B cell (primary cell): ENCODE data around the gene COMT. TPM values are rescaled to one million over a fixed set of nuclear protein-coding genes. Genes with fewer than 3 reads are reported as not detected.

ENCODE experiments used
- ATAC-seq: fragments of 200-7000 bp; cut with Tn5 transposase; one replicate; pipeline ENCODE4 v1.10.0; 2021; ENCODE audit warnings: low read depth, mild to moderate bottlenecking, moderate number of reproducible peaks, moderate library complexity
- CTCF ChIA-PET: fragments of 350-600 bp; sonication (Branson Sonifier 250); formaldehyde crosslinking; loops from one replicate; lab custom pipeline; 2021; ENCODE audit warnings: antibody characterized with exemption, inconsistent platforms; lab: Charles Lee
- POLR2A ChIA-PET: fragments of 350-600 bp; sonication (Branson Sonifier 250); formaldehyde crosslinking; loops from one replicate; lab custom pipeline; 2021; ENCODE audit warnings: antibody characterized with exemption; lab: Charles Lee
- DNase-seq: peaks from one replicate; pipeline ENCODE4 v3.0.0; 2013
- H2AFZ ChIP-seq: 2 replicates; pipeline ENCODE4 v1.6.1; 2012; ENCODE audit warnings: mild to moderate bottlenecking, low read depth, low read length; ENCODE audit not compliant: insufficient read depth, poor library complexity, severe bottlenecking
- H3K27ac ChIP-seq, 2 donors: 1 replicate in 1 of 2; 2 replicates in 1 of 2; pipeline ENCODE4 v1.5.1; 2012 to 2013; ENCODE audit warnings: low read length in 2 of 2, mild to moderate bottlenecking in 2 of 2, moderate library complexity in 1 of 2
- H3K27me3 ChIP-seq, 4 experiments: fragments of 200-600 bp in 1 of 4; sonication (generic) in 1 of 4; replicated peaks in 1 of 4; 1 replicate in 2 of 4; 2 replicates in 2 of 4; pipeline versions ENCODE4 v1.6.1 to v1.7.0; 2013 to 2016; ENCODE audit warnings: low read length in 3 of 4, mild to moderate bottlenecking in 2 of 4, mixed read lengths in 1 of 4, moderate library complexity in 1 of 4; ENCODE audit not compliant: insufficient read depth in 4 of 4, control insufficient read depth in 3 of 4; ENCODE audit errors: control extremely low read depth in 1 of 4
- H3K36me3 ChIP-seq, 2 experiments: replicated peaks in 1 of 2; 1 replicate in 1 of 2; 2 replicates in 1 of 2; pipeline versions ENCODE4 v1.6.1 to v1.7.1; 2013; ENCODE audit warnings: low read length in 1 of 2; ENCODE audit not compliant: insufficient read depth in 2 of 2, control insufficient read depth in 1 of 2; ENCODE audit errors: control extremely low read depth in 1 of 2, extremely low read depth in 1 of 2
- H3K4me1 ChIP-seq, 2 donors: fragments of 200-600 bp in 1 of 2; sonication (generic) in 1 of 2; 1 replicate in 1 of 2; 2 replicates in 1 of 2; pipeline versions ENCODE4 v1.5.1 to v1.6.1; 2013 to 2017; ENCODE audit warnings: low read length in 2 of 2; ENCODE audit not compliant: control insufficient read depth in 2 of 2, insufficient read depth in 2 of 2
- H3K4me2 ChIP-seq: replicated peaks from 2 replicates; pipeline ENCODE3; 2012; ENCODE audit warnings: mild to moderate bottlenecking, low read depth, low read length; ENCODE audit not compliant: poor library complexity, severe bottlenecking
- H3K4me3 ChIP-seq, 5 experiments: fragments of 200-600 bp in 1 of 5; sonication (generic) in 1 of 5; 1 replicate in 3 of 5; 2 replicates in 2 of 5; pipeline versions ENCODE4 v1.5.1 to v1.7.0; 2011 to 2016; ENCODE audit warnings: low read length in 4 of 5, mild to moderate bottlenecking in 4 of 5, low read depth in 2 of 5, control low read depth in 1 of 5, moderate library complexity in 1 of 5; ENCODE audit not compliant: insufficient read depth in 1 of 5; ENCODE audit errors: control extremely low read depth in 1 of 5, extremely low read depth in 1 of 5
- H3K79me2 ChIP-seq: fragments of 200-600 bp; sonication (generic); one replicate; pipeline ENCODE4 v1.6.0; 2016; ENCODE audit warnings: low read length; ENCODE audit not compliant: control insufficient read depth, insufficient read depth
- H3K9ac ChIP-seq: fragments of 200-600 bp; sonication (generic); 2 replicates; pipeline ENCODE4 v1.6.1; 2017; ENCODE audit warnings: mild to moderate bottlenecking, low read length, moderate library complexity
- H3K9me3 ChIP-seq, 3 donors: one replicate each; pipeline versions ENCODE4 v1.6.1 to v1.7.1; 2013; ENCODE audit warnings: low read length in 2 of 3; ENCODE audit not compliant: control insufficient read depth in 2 of 3, insufficient read depth in 1 of 3; ENCODE audit errors: control extremely low read depth in 1 of 3
- H4K20me1 ChIP-seq: 2 replicates; pipeline ENCODE4 v1.6.0; 2012; ENCODE audit warnings: mild to moderate bottlenecking, low read length; ENCODE audit not compliant: insufficient read depth, control insufficient read depth, poor library complexity, severe bottlenecking
- H3K27ac Mint-ChIP-seq: one replicate; pipeline ENCODE4 v1.8.0; 2021; ENCODE audit warnings: mixed read lengths
- H3K27me3 Mint-ChIP-seq: one replicate; pipeline ENCODE4 v1.8.0; 2021; ENCODE audit warnings: mixed read lengths
- H3K4me1 Mint-ChIP-seq: one replicate; pipeline ENCODE4 v1.8.0; 2021; ENCODE audit warnings: mixed read lengths
- H3K4me3 Mint-ChIP-seq: one replicate; pipeline ENCODE4 v1.8.0; 2021; ENCODE audit warnings: mixed read lengths
- H3K9me3 Mint-ChIP-seq: one replicate; pipeline ENCODE4 v1.8.0; 2022; ENCODE audit warnings: mixed read lengths; ENCODE audit not compliant: insufficient read depth
- CTCF ChIP-seq: fragments of 200-600 bp; IDR thresholded peaks from one replicate; pipeline ENCODE4 v1.8.0; 2022; ENCODE audit warnings: antibody characterized with exemption, mild to moderate bottlenecking
- EZH2 ChIP-seq: IDR thresholded peaks from 2 replicates; pipeline ENCODE4 v1.6.1; 2012; ENCODE audit warnings: borderline replicate concordance, low read depth, mild to moderate bottlenecking, moderate library complexity, low read length; ENCODE audit not compliant: insufficient read depth, poor library complexity, severe bottlenecking
- WGBS: methylation state at CpG from one replicate; pipeline ENCODE4 v1.1.5; 2013; ENCODE audit warnings: missing lambda C conversion rate; ENCODE audit not compliant: insufficient coverage; 5-methylcytosine and 5-hydroxymethylcytosine counted together
- intact Hi-C: fragments of 100-400 bp; cut with micrococcal nuclease; formaldehyde crosslinking; loops from one replicate; pipeline ENCODE4 v1.10.0; 2022
- polyA plus RNA-seq: library from polyadenylated mRNA; depleted of rRNA; stranded (reverse); fragments of >200 nt; gene quantifications from 2 replicates; pipeline ENCODE4 v1.2.3, GENCODE V29; 2012
- total RNA-seq, 2 donors: library from RNA; stranded (reverse); fragments of 120-200 nt in 1 of 2; gene quantifications; 1 replicate in 1 of 2; 2 replicates in 1 of 2; pipeline versions ENCODE4 v1.2.3 to v1.2.4, GENCODE V29; 2013 to 2022

Gene COMT
- total and polyA plus RNA-seq, 2 donors (not counting 1 experiment from before 2014, with no cell fraction given) = 32.6 to 58.3 TPM

GRCh38 chr22:20015187-20015625, 73.6 kb downstream of the COMT start:
- ChIA-PET CTCF (interaction anchor here (0.9 to 4.8 kb wide), 3 partner anchors 18 to 43 kb away, joined by 3 to 65 read pairs (median 11); no protein-coding TSS in a partner anchor), POLR2A (interaction anchor here (0.6 kb wide), 1 partner anchor 19 kb away, joined by 3 read pairs; no protein-coding TSS in a partner anchor)
- H2AFZ ChIP-seq = no peak overlapping the region
- peak overlapping the region; percentile 41 for H3K27ac Mint-ChIP-seq
- no peak overlapping the region for H3K4me3 ChIP-seq
- no peak for ATAC-seq
- H3K36me3 ChIP-seq = no peaks in the 10 kb centered on the region
- H4K20me1 ChIP-seq = no peaks in the 10 kb centered on the region
- 94% methylated on average over 6 of the region's 10 CpGs for WGBS
- no peak overlapping the region for H3K4me2 ChIP-seq
- no peak overlapping the region for H3K27ac ChIP-seq
- H3K4me1 Mint-ChIP-seq = peaks cover 14% of the 10 kb centered on the region
- no peaks in the 10 kb centered on the region for H3K9me3 Mint-ChIP-seq
- H3K4me3 Mint-ChIP-seq = peak overlapping the region; percentile 77
- DNase-seq = no peak
- no peak overlapping the region for H3K9ac ChIP-seq
- H3K79me2 ChIP-seq = peaks cover 8% of the 10 kb centered on the region
- intact Hi-C loops = no loop called here
- H3K4me1 ChIP-seq = peaks cover 8 to 11% of the 10 kb centered on the region in 2 donors
- no peak for TF ChIP-seq CTCF
- no peak for TF ChIP-seq EZH2
- H3K9me3 ChIP-seq = no peaks in the 10 kb centered on the region
- no peaks in the 10 kb centered on the region for H3K27me3 Mint-ChIP-seq
- peaks cover 0 to 25% (median 4%) of the 10 kb centered on the region in 4 experiments for H3K27me3 ChIP-seq

- 2% methylated on average over 101 of the region's 101 CpGs for WGBS
- intact Hi-C loops = loop anchor here (2.0 kb wide), 3 partner anchors 17 to 161 kb away; partner anchors contain the start of genes GNB1L and RTL10
- H3K4me3 Mint-ChIP-seq = peak overlapping the region; percentile 77
- no peaks in the 10 kb centered on the region for H3K9me3 Mint-ChIP-seq
- DNase-seq (peak; percentile 62), ATAC-seq (peak; percentile 0)
- no peak overlapping the region for H3K27ac ChIP-seq
- CTCF ChIA-PET = interaction anchor here (0.9 to 4.8 kb wide), 2 partner anchors 17 to 44 kb away, joined by 3 to 65 read pairs; no protein-coding TSS in a partner anchor
- peak overlapping the region; percentile 90 for H3K4me2 ChIP-seq
- POLR2A ChIA-PET = no interaction called here
- H3K4me3 ChIP-seq = peak overlapping the region in 4 of 5 experiments; percentile 76 to 79 (median 77)
- peak overlapping the region; percentile 95 for H2AFZ ChIP-seq
- TF ChIP-seq EZH2 = no peak
- TF ChIP-seq CTCF = no peak
- no peaks in the 10 kb centered on the region for H4K20me1 ChIP-seq
- no peaks in the 10 kb centered on the region for H3K27me3 Mint-ChIP-seq
- peaks cover 12 to 16% of the 10 kb centered on the region in 2 donors for H3K4me1 ChIP-seq
- H3K9me3 ChIP-seq = no peaks in the 10 kb centered on the region
- peak overlapping the region; percentile 73 for H3K9ac ChIP-seq
- peaks cover 0 to 25% (median 4%) of the 10 kb centered on the region in 4 experiments for H3K27me3 ChIP-seq
- peaks cover 18% of the 10 kb centered on the region for H3K4me1 Mint-ChIP-seq
- H3K79me2 ChIP-seq = peaks cover 16% of the 10 kb centered on the region
- no peak overlapping the region for H3K27ac Mint-ChIP-seq
- no peaks in the 10 kb centered on the region for H3K36me3 ChIP-seq
Observed at GRCh38 chr22:20015971-20016733, 74.6 kb downstream of the COMT start.
